ENCODE results near the gene RAD9A. TPM values are rescaled to one million over a fixed set of nuclear protein-coding genes. Genes with fewer than 3 reads are reported as not detected.

RAD9A gene
- total and polyA plus RNA-seq, 9 of the 15 experiments (the other 6 are each of a cell fraction or from before 2014, with no cell fraction given): 1.4 to 41.2 (median 16.1) TPM

DNA sequence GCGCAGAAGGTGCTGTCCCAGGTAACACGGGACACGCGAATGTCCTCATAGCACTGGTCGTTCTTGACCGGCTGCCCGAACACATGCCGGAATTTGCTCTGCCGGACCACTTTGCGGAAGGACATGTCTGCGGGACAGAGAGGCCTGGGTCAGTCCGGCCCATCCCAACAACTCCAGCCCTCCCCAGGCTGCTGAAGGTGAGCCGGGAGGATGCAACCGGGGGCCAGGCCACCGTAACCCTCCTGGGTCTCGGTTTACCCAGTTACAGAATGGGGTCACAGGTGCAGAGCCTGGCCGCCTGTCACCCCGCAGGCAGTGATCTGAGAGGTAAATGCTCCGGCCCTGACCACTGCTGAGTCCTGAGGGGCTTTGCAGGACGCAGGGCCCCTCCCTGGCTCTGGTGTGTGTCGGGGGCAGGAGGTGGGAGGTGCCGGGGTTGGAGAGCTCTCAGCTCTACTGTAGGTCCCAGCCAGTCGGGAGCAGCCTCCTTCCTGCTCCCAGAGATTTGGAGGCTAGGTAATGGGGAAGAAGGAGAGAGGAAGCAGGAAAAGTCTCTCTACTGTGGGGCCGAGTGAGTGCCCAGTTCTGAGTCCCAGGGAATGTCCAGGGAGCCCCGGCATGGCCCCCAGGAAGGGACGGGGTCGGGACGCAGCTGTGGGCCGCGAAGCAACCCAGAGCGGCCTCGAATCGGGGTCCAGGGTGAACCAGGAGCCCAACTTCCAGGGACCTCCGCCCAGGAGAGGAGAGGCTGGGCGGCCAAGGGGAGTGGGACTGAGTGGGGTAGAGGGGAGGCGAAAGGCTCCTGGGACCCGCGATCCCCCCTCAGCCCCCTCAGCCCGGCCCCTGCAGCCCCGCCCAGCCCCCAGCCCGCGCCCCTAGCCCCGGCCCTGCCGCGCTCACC, 51.0 kb downstream of the RAD9A start:
- DNase-seq (ENCODE audit: extremely low read depth in 1 of 4, low spot score in 3 of 4) (peak in 3 of 4 experiments; percentile 35 to 55 (median 49)), ATAC-seq (peak; percentile 39), FAIRE-seq (no peak)
- Histone ChIP-seq H3K36me3 (ENCODE audit: control insufficient read depth, insufficient read depth, low read length) (peaks cover 44% of the 10 kb centered on the region; the same call in 2 of the 3 replicates), H2AFZ (ENCODE audit: low read depth, low read length) (0 out of 2 replicates have a peak overlapping the region, but pooled peaks have one; percentile 39), H3K9ac (ENCODE audit: insufficient read depth in 1 of 2, low read depth in 2 of 2, low read length in 2 of 2) (peak overlapping the region; percentile 75 to 93), H3K9me1 (ENCODE audit: control insufficient read depth, insufficient read depth, low read length) (no peaks in the 10 kb centered on the region), H3K27me3 (ENCODE audit: control insufficient read depth in 2 of 2, insufficient read depth in 2 of 2, low read length in 2 of 2) (no peaks in the 10 kb centered on the region), H3K79me2 (ENCODE audit: control insufficient read depth, insufficient read depth, low read length) (peaks cover 13% of the 10 kb centered on the region), H3K4me2 (ENCODE audit: insufficient read depth, low read length) (peak overlapping the region; percentile 72), H3K4me3 (peak overlapping the region; percentile 51), H3K4me1 (replicated peaks in 1 of 2; ENCODE audit: control insufficient read depth in 2 of 2, insufficient read depth in 2 of 2, low read length in 2 of 2) (peaks cover 7 to 67% of the 10 kb centered on the region in 2 experiments; a peak in 4 of 5 replicates), H4K20me1 (replicated peaks; ENCODE audit: control insufficient read depth, insufficient read depth, low read length) (no peaks in the 10 kb centered on the region), H3K9me3 (replicated peaks; ENCODE audit: control insufficient read depth, insufficient read depth, low read depth, low read length) (no peaks in the 10 kb centered on the region), H3K27ac (ENCODE audit: extremely low read depth, low read depth, low read length) (peak overlapping the region; percentile 80)
- in situ Hi-C loops (cut with MboI): no loop called here
- ChIA-PET POLR2A (interaction anchor here (0.8 kb wide), 2 partner anchors 9 to 41 kb away, joined by 3 to 5 read pairs; partner anchors contain the start of gene PPP1CA), CTCF (ENCODE audit: low intra/inter-chr PET ratio) (no interaction called here)
- BruUV-seq (replicated peaks): no TSS peak
- WGBS (ENCODE audit: insufficient coverage, low coverage, missing lambda C conversion rate): 26% methylated on average over 12 of the region's 45 CpGs
- intact Hi-C loops (cut with micrococcal nuclease): no loop called here
- TF ChIP-seq, protein P1, sequence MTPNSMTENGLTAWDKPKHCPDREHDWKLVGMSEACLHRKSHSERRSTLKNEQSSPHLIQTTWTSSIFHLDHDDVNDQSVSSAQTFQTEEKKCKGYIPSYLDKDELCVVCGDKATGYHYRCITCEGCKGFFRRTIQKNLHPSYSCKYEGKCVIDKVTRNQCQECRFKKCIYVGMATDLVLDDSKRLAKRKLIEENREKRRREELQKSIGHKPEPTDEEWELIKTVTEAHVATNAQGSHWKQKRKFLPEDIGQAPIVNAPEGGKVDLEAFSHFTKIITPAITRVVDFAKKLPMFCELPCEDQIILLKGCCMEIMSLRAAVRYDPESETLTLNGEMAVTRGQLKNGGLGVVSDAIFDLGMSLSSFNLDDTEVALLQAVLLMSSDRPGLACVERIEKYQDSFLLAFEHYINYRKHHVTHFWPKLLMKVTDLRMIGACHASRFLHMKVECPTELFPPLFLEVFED (CRISPR knock-in tag; conservative IDR thresholded peaks at IDR 0.05): no peak
- TF ChIP-seq, protein P2, sequence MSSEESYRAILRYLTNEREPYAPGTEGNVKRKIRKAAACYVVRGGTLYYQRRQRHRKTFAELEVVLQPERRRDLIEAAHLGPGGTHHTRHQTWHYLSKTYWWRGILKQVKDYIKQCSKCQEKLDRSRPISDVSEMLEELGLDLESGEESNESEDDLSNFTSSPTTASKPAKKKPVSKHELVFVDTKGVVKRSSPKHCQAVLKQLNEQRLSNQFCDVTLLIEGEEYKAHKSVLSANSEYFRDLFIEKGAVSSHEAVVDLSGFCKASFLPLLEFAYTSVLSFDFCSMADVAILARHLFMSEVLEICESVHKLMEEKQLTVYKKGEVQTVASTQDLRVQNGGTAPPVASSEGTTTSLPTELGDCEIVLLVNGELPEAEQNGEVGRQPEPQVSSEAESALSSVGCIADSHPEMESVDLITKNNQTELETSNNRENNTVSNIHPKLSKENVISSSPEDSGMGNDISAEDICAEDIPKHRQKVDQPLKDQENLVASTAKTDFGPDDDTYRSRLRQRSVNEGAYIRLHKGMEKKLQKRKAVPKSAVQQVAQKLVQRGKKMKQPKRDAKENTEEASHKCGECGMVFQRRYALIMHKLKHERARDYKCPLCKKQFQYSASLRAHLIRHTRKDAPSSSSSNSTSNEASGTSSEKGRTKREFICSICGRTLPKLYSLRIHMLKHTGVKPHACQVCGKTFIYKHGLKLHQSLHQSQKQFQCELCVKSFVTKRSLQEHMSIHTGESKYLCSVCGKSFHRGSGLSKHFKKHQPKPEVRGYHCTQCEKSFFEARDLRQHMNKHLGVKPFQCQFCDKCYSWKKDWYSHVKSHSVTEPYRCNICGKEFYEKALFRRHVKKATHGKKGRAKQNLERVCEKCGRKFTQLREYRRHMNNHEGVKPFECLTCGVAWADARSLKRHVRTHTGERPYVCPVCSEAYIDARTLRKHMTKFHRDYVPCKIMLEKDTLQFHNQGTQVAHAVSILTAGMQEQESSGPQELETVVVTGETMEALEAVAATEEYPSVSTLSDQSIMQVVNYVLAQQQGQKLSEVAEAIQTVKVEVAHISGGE (CRISPR knock-in tag; IDR thresholded peaks at IDR 0.05): 0 out of 6 replicates have a peak, but pooled peaks of 1 of the 3 experiments have one; percentile 22
- TF ChIP-seq POLR2G (IDR thresholded peaks at IDR 0.05; ENCODE audit: low read depth, low read length): peak; percentile 45
- TF ChIP-seq ZFX (CRISPR knock-in tag; IDR thresholded peaks at IDR 0.05): peak; percentile 34; the same call in 1 of the 2 replicates
- 0 out of 2 replicates have a peak, but pooled peaks have one; percentile 24 for TF ChIP-seq CBFB (CRISPR knock-in tag; IDR thresholded peaks at IDR 0.05)
- TF ChIP-seq, protein P3, sequence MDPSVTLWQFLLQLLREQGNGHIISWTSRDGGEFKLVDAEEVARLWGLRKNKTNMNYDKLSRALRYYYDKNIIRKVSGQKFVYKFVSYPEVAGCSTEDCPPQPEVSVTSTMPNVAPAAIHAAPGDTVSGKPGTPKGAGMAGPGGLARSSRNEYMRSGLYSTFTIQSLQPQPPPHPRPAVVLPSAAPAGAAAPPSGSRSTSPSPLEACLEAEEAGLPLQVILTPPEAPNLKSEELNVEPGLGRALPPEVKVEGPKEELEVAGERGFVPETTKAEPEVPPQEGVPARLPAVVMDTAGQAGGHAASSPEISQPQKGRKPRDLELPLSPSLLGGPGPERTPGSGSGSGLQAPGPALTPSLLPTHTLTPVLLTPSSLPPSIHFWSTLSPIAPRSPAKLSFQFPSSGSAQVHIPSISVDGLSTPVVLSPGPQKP (CRISPR knock-in tag; IDR thresholded peaks at IDR 0.05): no peak
- no peak; the same call in 1 of the 2 replicates for TF ChIP-seq CXXC5 (CRISPR knock-in tag; IDR thresholded peaks at IDR 0.05)
- TF ChIP-seq BCOR (IDR thresholded peaks at IDR 0.05): peak; percentile 50; the same call in 1 of the 2 replicates
- 0 out of 2 replicates have a peak, but pooled peaks have one; percentile 15 for TF ChIP-seq STAG1 (CRISPR knock-in tag; IDR thresholded peaks at IDR 0.05; ENCODE audit: borderline replicate concordance)
- TF ChIP-seq ZBTB7A (IDR thresholded peaks at IDR 0.05; ENCODE audit: borderline replicate concordance, control insufficient read depth, low read depth, low read length): 0 out of 2 replicates have a peak, but pooled peaks have one; percentile 18
- peak; percentile 38 for TF ChIP-seq RBFOX2 (IDR thresholded peaks at IDR 0.05; ENCODE audit: low read depth, low read length)
